HG03558 (cell line): ENCODE results near the gene SLC25A44.
"Not testable (repeated sequence)": the region's sequence is repeated elsewhere in the genome, so short reads cannot be mapped to it uniquely, and the experiment has no call there.

Experiments used
- ATAC-seq: cut with Tn5 transposase; IDR thresholded peaks from one replicate; pipeline ENCODE4 v1.9.1; 2021; ENCODE audit warnings: moderate number of reproducible peaks; ENCODE audit not compliant: unreplicated experiment; ENCODE audit errors: extremely low read depth

Gene SLC25A44

DNA sequence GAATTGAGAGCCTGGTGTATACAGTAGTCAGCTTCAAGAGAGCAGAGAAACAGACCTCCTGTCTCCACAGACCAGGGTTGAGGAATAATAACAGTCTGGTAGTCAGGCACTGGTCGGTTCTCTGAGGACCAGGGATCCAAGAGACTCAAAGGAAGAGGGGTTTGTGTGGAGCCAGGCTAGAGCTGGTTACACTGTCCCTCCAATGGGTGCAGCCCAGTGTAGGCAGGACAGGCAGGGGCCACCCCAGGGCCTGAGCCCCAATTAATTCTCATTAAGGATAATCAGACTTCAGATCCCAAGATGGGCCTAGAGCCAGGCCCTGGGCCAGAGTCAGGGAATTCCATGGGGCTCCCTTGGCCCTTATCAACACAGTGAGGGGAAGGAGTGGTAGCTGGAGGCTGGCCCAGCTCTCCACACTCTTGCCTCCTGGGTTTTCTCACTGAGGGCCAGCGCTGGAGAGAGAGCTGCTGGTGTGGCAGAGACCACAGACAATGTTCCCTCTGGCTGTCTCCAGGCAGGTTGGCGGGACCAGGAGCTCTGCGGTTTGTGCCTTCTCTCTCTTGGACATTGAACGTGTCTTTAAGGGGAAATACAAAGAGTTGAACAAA, 31.4 kb upstream of the SLC25A44 start:
- ATAC-seq = no peak

- ATAC-seq = no peak
These were observed 30.2 kb upstream of the SLC25A44 start for GRCh38 chr1:156163712-156164111.

DNA sequence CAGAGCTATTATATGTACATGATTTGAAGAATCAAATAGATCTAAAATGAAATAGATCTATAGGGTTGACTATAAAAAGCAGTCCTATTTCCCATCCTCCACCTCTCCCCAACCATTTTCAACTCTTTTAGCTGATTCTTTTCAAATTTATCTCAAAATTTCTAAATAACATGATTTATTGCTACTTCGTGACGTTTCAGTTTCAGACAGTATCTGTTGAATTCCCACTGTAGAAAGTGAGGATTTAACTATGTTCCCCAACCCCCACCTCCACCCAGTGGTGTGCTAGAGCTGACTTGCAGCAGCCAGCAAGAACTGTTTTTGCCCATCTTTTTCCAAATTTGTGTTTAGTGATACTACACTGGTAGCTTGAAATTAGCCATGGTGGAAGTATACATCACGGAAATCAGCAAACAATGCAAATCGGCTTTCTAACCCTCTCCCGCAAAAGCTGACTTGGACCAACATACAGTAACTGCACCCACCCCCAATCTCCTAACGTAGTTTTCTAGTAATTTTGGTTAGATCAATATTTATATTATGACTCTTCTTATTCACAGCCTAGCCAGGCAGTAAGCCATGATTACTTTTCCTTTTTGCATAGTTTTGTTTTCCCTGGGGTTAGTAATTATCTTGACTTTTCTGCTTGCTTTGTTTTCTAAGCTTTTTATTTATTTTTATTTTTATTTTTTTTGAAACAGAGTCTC, 29.6 kb upstream of the SLC25A44 start:
- no peak for ATAC-seq

GRCh38 chr1:156165083-156165482, 28.8 kb upstream of the SLC25A44 start:
- no peak for ATAC-seq

- ATAC-seq = no peak
These were observed 26.4 kb upstream of the SLC25A44 start for GRCh38 chr1:156167536-156167935.

GRCh38 chr1:156172696-156173470, 21.0 kb upstream of the SLC25A44 start:
- no peak for ATAC-seq

DNA sequence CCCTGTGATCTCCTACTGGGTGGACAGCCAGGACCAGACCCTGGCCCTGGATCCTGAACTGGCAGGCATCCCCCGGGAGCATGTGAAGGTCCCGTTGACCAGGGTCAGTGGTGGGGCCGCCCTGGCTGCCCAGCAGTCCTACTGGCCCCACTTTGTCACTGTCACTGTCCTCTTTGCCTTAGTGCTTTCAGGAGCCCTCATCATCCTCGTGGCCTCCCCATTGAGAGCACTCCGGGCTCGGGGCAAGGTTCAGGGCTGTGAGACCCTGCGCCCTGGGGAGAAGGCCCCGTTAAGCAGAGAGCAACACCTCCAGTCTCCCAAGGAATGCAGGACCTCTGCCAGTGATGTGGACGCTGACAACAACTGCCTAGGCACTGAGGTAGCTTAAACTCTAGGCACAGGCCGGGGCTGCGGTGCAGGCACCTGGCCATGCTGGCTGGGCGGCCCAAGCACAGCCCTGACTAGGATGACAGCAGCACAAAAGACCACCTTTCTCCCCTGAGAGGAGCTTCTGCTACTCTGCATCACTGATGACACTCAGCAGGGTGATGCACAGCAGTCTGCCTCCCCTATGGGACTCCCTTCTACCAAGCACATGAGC, 17.2 kb upstream of the SLC25A44 start:
- ATAC-seq = no peak

DNA sequence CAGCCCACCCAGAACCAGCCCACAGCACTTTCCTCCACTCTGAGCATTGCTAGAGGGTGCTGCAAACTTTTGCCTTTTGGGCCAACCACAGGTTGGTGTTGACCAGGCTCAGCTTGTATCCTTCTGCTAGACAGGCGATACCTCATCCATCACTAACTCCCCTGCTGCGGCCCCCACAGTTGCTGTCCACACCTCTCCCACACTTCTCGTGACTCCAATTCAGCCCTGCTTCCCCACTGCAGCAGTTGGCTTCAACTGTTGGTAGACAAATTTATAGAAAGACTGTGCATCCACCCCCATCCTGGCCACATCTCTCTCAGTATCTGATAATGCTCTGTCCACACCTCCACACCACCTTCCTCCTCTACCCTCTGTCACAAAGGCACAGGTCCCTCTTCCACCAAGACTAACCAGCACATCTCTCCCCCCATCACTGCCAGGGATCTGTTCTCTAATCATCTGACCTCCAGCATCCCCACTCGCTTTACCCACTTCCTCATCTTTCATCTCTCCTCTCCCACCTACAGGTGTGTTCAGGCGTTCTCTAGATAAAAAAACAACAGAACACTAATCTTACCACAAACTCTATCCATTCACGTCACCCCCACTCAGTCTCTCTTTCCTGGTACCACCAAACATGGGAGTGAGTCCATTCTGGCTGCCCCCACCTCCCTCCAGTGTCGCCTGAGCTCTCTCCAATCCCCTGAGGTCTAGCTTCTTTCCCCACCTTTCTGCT, 15.8 kb upstream of the SLC25A44 start:
- ATAC-seq = no peak

- no peak for ATAC-seq
These were observed 13.4 kb upstream of the SLC25A44 start for GRCh38 chr1:156180471-156180870.

GRCh38 chr1:156181391-156181924, 12.4 kb upstream of the SLC25A44 start:
- ATAC-seq = not testable (repeated sequence)

- ATAC-seq = not testable (repeated sequence)
These were observed 11.7 kb upstream of the SLC25A44 start for GRCh38 chr1:156182010-156182779.

DNA sequence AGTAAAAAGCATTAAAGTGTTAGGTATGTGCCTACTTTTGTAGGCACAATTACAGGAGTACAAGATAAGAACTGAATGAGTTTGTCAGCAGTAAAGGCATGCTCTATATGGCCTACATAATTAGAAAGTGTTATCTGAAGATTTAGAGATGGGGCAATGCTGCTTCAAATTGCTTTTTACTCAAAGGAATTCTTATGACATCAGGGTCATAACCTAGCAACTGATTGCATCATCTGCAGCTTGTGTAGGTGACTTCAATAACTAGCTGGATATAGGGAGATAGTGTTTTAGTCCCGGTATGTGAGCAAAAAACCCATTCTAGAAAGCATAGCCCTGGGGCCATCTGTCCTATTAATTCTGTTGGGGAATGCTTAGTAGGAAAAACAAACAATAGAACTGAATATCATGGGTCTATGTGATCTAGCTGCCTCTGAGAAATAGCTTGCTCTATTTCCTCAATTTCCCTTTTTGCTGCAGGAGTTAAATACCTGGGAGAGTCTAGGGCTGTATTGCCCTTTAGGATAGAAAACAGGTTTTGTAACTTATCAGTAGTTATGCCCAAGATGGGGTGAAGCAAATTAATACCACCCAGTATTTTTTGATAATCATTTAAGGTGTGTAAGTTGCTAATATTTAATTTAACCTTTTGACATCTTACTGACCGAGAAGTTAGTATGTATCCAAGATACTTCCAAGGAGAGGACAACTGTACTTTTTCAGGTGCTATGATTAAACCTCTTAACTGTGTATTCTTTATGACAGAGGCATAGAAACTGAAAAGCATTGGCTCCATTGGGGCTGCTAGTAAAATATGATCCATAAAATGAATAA, 7.3 kb upstream of the SLC25A44 start:
- not testable (repeated sequence) for ATAC-seq

DNA sequence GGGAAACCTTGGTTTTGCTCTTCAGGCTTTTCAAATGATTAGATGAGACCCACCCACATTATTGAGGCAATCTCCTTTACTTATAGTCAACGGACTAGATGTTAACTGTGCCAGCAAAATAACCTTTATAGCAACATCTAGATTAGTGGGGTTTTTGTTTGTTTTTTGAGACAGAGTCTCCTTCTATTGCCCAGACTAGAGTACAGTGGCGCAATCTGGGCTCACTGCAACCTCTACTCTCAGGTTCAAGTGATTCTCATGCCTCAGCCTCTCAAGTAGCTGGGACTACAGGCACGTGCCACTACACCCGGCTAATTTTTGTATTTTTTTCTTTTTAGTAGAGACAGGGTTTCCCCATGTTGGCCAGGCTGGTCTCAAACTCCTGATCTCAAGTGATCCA, 3.6 kb upstream of the SLC25A44 start:
- not testable (repeated sequence) for ATAC-seq

GRCh38 chr1:156191292-156191964, 2.5 kb upstream of the SLC25A44 start:
- ATAC-seq = no peak

GRCh38 chr1:156193208-156193487, 756 bp upstream of the SLC25A44 start:
- no peak for ATAC-seq

- no peak for ATAC-seq
These were observed 372 bp downstream of the SLC25A44 start for GRCh38 chr1:156194300-156194652.

- no peak for ATAC-seq
These were observed 1.9 kb downstream of the SLC25A44 start for GRCh38 chr1:156195853-156196252.

DNA sequence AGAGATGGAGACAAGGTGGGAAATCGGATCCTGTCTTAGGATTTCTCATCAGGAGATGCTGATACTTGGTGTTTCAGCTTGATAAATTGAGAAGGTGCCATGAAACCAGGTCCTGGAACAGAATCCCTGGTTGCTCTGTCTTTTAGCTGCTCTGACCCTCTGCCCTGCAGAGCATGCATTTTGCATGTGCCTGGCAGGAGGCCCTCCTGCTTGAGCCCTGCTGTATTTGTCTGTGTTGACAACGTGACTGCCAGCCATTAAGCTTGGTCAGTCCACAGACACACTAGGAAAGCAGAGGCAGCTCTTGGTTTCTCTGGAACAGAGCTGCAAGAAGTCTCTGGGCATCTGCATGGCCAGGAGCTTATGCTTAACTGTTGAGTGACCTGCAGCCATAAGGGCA, 2.5 kb downstream of the SLC25A44 start:
- no peak for ATAC-seq
